ENCODE results near the gene FBN2.

Gene FBN2

GRCh38 chr5:128350705-128351104, 187.3 kb downstream of the FBN2 start:
- Histone ChIP-seq H2AFZ (ENCODE audit: low read length) (no peak overlapping the region), H3F3A (ENCODE audit: low read depth) (no peaks in the 10 kb centered on the region), H3K4me1 (ENCODE audit: insufficient read depth, low read length, poor library complexity, severe bottlenecking) (no peaks in the 10 kb centered on the region), H4K20me1 (ENCODE audit: insufficient read depth, low read length, poor library complexity, severe bottlenecking) (no peaks in the 10 kb centered on the region), H3K79me2 (ENCODE audit: insufficient read depth, low read length) (no peaks in the 10 kb centered on the region), H3K9me3 (ENCODE audit: insufficient read depth, low read depth, low read length) (no peaks in the 10 kb centered on the region), H3K9ac (ENCODE audit: low read depth, low read length, poor library complexity, severe bottlenecking) (no peak overlapping the region), H3K36me3 (ENCODE audit: insufficient read depth, low read length) (no peaks in the 10 kb centered on the region), H3K27me3 (ENCODE audit: insufficient read depth, low read length, poor library complexity, severe bottlenecking) (no peaks in the 10 kb centered on the region), H3K4me3 (ENCODE audit: low read length, poor library complexity, severe bottlenecking) (no peak overlapping the region), H3K4me2 (ENCODE audit: low read depth, low read length, poor library complexity, severe bottlenecking) (no peak overlapping the region), H3K9me2 (replicated peaks; ENCODE audit: low read depth, low read length) (no peaks in the 10 kb centered on the region)
- TF ChIP-seq EZH2phosphoT487 (IDR thresholded peaks at IDR 0.05; ENCODE audit: borderline replicate concordance): no peak
- TF ChIP-seq, protein P1, sequence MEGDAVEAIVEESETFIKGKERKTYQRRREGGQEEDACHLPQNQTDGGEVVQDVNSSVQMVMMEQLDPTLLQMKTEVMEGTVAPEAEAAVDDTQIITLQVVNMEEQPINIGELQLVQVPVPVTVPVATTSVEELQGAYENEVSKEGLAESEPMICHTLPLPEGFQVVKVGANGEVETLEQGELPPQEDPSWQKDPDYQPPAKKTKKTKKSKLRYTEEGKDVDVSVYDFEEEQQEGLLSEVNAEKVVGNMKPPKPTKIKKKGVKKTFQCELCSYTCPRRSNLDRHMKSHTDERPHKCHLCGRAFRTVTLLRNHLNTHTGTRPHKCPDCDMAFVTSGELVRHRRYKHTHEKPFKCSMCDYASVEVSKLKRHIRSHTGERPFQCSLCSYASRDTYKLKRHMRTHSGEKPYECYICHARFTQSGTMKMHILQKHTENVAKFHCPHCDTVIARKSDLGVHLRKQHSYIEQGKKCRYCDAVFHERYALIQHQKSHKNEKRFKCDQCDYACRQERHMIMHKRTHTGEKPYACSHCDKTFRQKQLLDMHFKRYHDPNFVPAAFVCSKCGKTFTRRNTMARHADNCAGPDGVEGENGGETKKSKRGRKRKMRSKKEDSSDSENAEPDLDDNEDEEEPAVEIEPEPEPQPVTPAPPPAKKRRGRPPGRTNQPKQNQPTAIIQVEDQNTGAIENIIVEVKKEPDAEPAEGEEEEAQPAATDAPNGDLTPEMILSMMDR (conservative IDR thresholded peaks at IDR 0.05; ENCODE audit: low read length): no peak

DNA sequence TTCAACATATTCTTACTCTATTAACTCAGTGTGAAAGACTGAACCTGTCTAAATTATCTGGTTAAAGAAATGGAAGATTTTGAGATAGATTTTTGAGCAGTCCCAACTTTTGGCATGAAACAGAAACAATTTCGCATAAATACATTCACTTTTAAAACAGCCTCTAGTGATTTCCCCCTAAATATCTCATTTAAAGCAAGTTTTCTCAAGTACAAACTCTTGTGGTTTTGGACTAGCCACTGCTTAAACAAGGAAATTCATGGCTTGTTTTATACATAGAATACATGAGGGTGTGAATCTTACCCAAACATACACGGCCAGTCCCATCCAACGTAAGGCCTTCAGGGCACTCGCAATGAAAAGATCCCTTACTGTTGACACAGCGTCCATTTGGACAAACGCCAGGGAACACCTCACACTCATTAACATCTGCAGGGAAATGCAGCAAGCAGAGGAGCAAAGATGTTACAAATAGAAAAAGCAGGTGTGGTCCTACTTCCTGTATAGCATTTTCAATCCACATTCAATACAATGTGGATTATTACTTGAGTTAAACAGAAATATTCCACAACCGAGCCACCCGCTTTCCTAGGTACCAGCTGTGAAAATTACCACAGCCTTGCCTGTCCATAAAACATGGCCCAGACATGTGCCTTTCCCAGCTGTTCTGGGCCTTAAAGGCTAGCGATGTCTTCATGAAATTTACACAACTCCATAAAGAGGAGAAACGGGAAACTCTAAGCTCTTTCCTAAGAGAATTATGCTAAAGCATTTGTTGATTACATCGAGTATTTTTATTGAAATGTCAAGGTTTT, 188.8 kb downstream of the FBN2 start:
- Histone ChIP-seq H3K9me3 (ENCODE audit: insufficient read depth, low read depth, low read length) (no peaks in the 10 kb centered on the region), H4K20me1 (ENCODE audit: insufficient read depth, low read length, poor library complexity, severe bottlenecking) (no peaks in the 10 kb centered on the region), H3F3A (ENCODE audit: low read depth) (no peaks in the 10 kb centered on the region), H3K4me1 (ENCODE audit: insufficient read depth, low read length, poor library complexity, severe bottlenecking) (no peaks in the 10 kb centered on the region), H3K9me2 (replicated peaks; ENCODE audit: low read depth, low read length) (no peaks in the 10 kb centered on the region), H3K4me2 (ENCODE audit: low read depth, low read length, poor library complexity, severe bottlenecking) (no peak overlapping the region), H3K4me3 (ENCODE audit: low read length, poor library complexity, severe bottlenecking) (no peak overlapping the region), H3K9ac (ENCODE audit: low read depth, low read length, poor library complexity, severe bottlenecking) (no peak overlapping the region), H3K36me3 (ENCODE audit: insufficient read depth, low read length) (no peaks in the 10 kb centered on the region), H2AFZ (ENCODE audit: low read length) (no peak overlapping the region), H3K27me3 (ENCODE audit: insufficient read depth, low read length, poor library complexity, severe bottlenecking) (no peaks in the 10 kb centered on the region), H3K79me2 (ENCODE audit: insufficient read depth, low read length) (no peaks in the 10 kb centered on the region)
- no peak for TF ChIP-seq EZH2phosphoT487 (IDR thresholded peaks at IDR 0.05; ENCODE audit: borderline replicate concordance)
- TF ChIP-seq, protein P1 (conservative IDR thresholded peaks at IDR 0.05; ENCODE audit: low read length): no peak

GRCh38 chr5:128346038-128346437, 192.0 kb downstream of the FBN2 start:
- Histone ChIP-seq H3F3A (ENCODE audit: low read depth) (no peaks in the 10 kb centered on the region), H3K79me2 (ENCODE audit: insufficient read depth, low read length) (no peaks in the 10 kb centered on the region), H3K27me3 (ENCODE audit: insufficient read depth, low read length, poor library complexity, severe bottlenecking) (no peaks in the 10 kb centered on the region), H3K36me3 (ENCODE audit: insufficient read depth, low read length) (no peaks in the 10 kb centered on the region), H3K9ac (ENCODE audit: low read depth, low read length, poor library complexity, severe bottlenecking) (no peak overlapping the region), H3K4me2 (ENCODE audit: low read depth, low read length, poor library complexity, severe bottlenecking) (no peak overlapping the region), H3K4me1 (ENCODE audit: insufficient read depth, low read length, poor library complexity, severe bottlenecking) (no peaks in the 10 kb centered on the region), H4K20me1 (ENCODE audit: insufficient read depth, low read length, poor library complexity, severe bottlenecking) (no peaks in the 10 kb centered on the region), H3K9me2 (replicated peaks; ENCODE audit: low read depth, low read length) (no peaks in the 10 kb centered on the region), H2AFZ (ENCODE audit: low read length) (no peak overlapping the region), H3K4me3 (ENCODE audit: low read length, poor library complexity, severe bottlenecking) (no peak overlapping the region), H3K9me3 (ENCODE audit: insufficient read depth, low read depth, low read length) (no peaks in the 10 kb centered on the region)
- TF ChIP-seq, protein P1 (conservative IDR thresholded peaks at IDR 0.05; ENCODE audit: low read length): no peak
- no peak for TF ChIP-seq EZH2phosphoT487 (IDR thresholded peaks at IDR 0.05; ENCODE audit: borderline replicate concordance)

All from Loucy (cell line).